IgD-negative memory B cell (primary cell): ENCODE measurements around the gene DOLPP1. TPM values are rescaled to one million over a fixed set of nuclear protein-coding genes. Genes with fewer than 3 reads are reported as not detected.

Experiments used
- H3K27ac Mint-ChIP-seq, 3 donors: one replicate each; pipeline ENCODE4 v1.8.0; 2020 to 2022; ENCODE audit warnings: mild to moderate bottlenecking in 3 of 3, mixed read lengths in 3 of 3, moderate library complexity in 1 of 3
- H3K27me3 Mint-ChIP-seq: one replicate; pipeline ENCODE4 v1.8.0; 2021; ENCODE audit warnings: mixed read lengths
- H3K36me3 Mint-ChIP-seq: one replicate; pipeline ENCODE4 v1.8.0; 2020; ENCODE audit warnings: mild to moderate bottlenecking, mixed read lengths
- H3K4me1 Mint-ChIP-seq, 3 donors: one replicate each; pipeline ENCODE4 v1.8.0; 2020 to 2022; ENCODE audit warnings: mixed read lengths in 3 of 3, mild to moderate bottlenecking in 1 of 3
- H3K4me3 Mint-ChIP-seq, 4 donors: one replicate each; pipeline ENCODE4 v1.8.0; 2020 to 2022; ENCODE audit warnings: mild to moderate bottlenecking in 4 of 4, mixed read lengths in 4 of 4, moderate library complexity in 3 of 4
- H3K9me3 Mint-ChIP-seq, 3 donors: one replicate each; pipeline ENCODE4 v1.8.0; 2020 to 2021; ENCODE audit warnings: mixed read lengths in 3 of 3, mild to moderate bottlenecking in 1 of 3
- polyA plus RNA-seq: library from polyadenylated mRNA; unstranded; fragments of 300-500 nt; fragmentation: Illumina TruSeq; gene quantifications from one replicate; pipeline ENCODE4 v1.2.3, GENCODE V29; 2021

The DOLPP1 gene
- polyA plus RNA-seq, 1 donor from 2014 or later = 7.4 TPM

- no peak overlapping the region for H3K4me3 Mint-ChIP-seq
- peaks cover 2% of the 10 kb centered on the region for H3K36me3 Mint-ChIP-seq
- H3K27me3 Mint-ChIP-seq = no peaks in the 10 kb centered on the region
- H3K9me3 Mint-ChIP-seq = no peaks in the 10 kb centered on the region
- peaks cover 0 to 1% (median 0%) of the 10 kb centered on the region in 3 donors for H3K4me1 Mint-ChIP-seq
- H3K27ac Mint-ChIP-seq = no peak overlapping the region
Measured at GRCh38 chr9:129095908-129096307, 15.0 kb downstream of the DOLPP1 start.

DNA sequence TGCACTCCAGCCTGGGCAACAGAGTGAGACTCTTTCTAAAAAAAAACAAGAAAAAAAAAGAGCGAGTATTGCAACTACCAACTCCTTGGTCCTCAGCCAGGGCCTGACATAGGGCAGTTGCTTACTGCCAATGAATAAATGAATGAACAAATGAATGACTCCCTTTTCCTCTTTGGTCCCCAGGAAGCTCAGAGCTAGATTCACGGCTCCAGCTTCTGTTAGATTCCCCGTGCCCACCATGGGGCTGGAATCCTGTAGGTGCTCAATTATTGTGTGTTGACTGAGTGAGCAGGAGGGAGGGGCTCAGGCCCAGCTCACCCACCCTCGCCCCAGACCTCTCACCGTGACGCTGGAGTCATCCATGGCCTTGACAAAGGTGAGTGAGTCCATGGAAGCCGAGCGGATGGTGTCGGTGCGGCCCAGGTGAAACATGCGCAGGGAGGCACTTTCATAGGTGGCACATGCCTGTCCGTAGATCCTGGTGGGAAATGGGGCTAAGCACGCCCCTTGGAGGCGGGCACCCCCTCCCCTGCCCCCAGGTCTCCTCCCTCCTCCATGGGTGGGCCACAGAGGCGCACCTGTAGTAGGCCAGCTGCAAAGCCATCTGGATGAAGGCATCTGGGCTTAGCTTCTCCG is 16.9 kb downstream of the DOLPP1 start:
- peaks cover 3% of the 10 kb centered on the region for H3K36me3 Mint-ChIP-seq
- no peak overlapping the region for H3K27ac Mint-ChIP-seq
- no peaks in the 10 kb centered on the region for H3K9me3 Mint-ChIP-seq
- peaks cover 3% of the 10 kb centered on the region for H3K27me3 Mint-ChIP-seq
- H3K4me1 Mint-ChIP-seq = peaks cover 0 to 1% (median 0%) of the 10 kb centered on the region in 3 donors
- H3K4me3 Mint-ChIP-seq = no peak overlapping the region

DNA sequence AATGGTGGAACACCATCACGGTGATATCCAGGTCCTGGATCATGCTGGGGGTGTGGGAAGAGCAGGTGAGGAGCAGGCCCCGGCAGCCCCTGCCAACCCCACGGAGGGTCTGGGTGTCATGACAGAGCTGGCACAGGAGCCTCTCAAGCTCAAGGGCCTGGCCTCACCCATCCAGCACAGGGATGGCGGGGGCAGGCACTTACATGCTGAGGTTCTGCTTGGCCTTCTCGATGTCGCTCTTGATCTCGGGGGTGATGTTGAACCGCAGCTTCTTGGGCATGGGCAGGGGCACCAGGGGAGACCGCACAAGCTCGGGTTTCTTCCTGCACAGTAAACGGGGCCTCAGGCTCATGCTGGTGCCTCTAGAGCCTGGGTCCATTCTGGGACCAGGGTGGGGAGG is 17.4 kb downstream of the DOLPP1 start:
- no peak overlapping the region for H3K4me3 Mint-ChIP-seq
- H3K27me3 Mint-ChIP-seq = peaks cover 3% of the 10 kb centered on the region
- H3K36me3 Mint-ChIP-seq = peaks cover 3% of the 10 kb centered on the region
- peaks cover 0 to 1% (median 0%) of the 10 kb centered on the region in 3 donors for H3K4me1 Mint-ChIP-seq
- no peak overlapping the region for H3K27ac Mint-ChIP-seq
- no peaks in the 10 kb centered on the region for H3K9me3 Mint-ChIP-seq

- no peaks in the 10 kb centered on the region for H3K9me3 Mint-ChIP-seq
- no peaks in the 10 kb centered on the region for H3K4me1 Mint-ChIP-seq
- H3K27ac Mint-ChIP-seq = peak overlapping the region in 1 of 3 donors; percentile 62
- H3K4me3 Mint-ChIP-seq = no peak overlapping the region
- peaks cover 3% of the 10 kb centered on the region for H3K36me3 Mint-ChIP-seq
- H3K27me3 Mint-ChIP-seq = peaks cover 3% of the 10 kb centered on the region
Measured at GRCh38 chr9:129100383-129101169, 19.7 kb downstream of the DOLPP1 start.

DNA sequence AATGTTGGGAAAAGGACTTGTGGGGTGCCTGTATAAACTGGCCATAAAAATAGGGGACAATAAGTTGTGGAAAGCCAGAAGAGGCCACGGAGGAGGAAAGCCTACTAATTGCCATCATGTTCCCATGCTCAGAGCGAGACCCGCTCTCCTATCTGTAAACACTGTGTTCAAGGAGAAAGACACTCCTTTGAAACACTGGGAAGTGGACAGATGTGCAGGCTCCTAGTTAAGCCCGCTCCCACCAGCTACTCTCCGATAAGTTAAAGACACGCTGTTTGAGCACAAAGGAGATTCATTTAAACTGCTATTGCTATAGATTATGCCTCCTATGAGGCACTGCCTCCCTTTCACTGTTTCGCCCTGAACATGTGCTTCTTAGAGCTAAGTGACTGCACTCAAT is 20.4 kb downstream of the DOLPP1 start:
- H3K9me3 Mint-ChIP-seq = no peaks in the 10 kb centered on the region

DNA sequence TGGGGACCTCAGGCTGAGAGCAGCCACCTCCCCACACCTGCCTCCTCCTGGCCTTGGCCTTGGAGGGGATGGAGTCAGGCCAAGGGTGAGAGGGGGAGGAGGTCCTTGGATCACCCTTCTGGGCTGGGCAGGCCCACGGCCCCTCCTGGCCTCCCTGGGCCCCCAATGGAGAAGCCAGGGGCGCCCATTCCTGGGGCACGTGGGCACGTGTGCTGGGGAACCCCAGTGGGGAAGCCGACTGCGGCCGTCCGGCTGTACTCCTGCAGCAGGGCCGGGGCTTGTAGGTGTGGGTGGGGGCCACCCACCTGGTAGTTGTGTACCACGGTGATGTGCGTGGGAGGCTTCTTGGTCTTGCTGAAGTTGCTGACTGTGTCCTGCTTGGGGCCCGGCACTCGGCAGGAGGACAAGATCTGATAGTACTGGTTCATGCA is 21.2 kb downstream of the DOLPP1 start:
- H3K27me3 Mint-ChIP-seq = peaks cover 3% of the 10 kb centered on the region

More for the DNA sequence above, 20.4 kb downstream of the DOLPP1 start:
- Mint-ChIP-seq H3K4me1 (no peaks in the 10 kb centered on the region), H3K36me3 (peaks cover 3% of the 10 kb centered on the region), H3K27me3 (peaks cover 3% of the 10 kb centered on the region), H3K4me3 (peak overlapping the region in 2 of 4 donors; percentile 40 to 43), H3K27ac (peak overlapping the region in 1 of 3 donors; percentile 62)

GRCh38 chr9:129102791-129103594 is 22.1 kb downstream of the DOLPP1 start:
- no peaks in the 10 kb centered on the region for H3K9me3 Mint-ChIP-seq
- H3K4me3 Mint-ChIP-seq = no peak overlapping the region
- H3K36me3 Mint-ChIP-seq = peaks cover 1% of the 10 kb centered on the region
- H3K4me1 Mint-ChIP-seq = no peaks in the 10 kb centered on the region
- H3K27me3 Mint-ChIP-seq = peaks cover 3% of the 10 kb centered on the region
- no peak overlapping the region for H3K27ac Mint-ChIP-seq

More for the DNA sequence above, 21.2 kb downstream of the DOLPP1 start:
- H3K36me3 Mint-ChIP-seq = peaks cover 1% of the 10 kb centered on the region
- H3K27ac Mint-ChIP-seq = peak overlapping the region in 1 of 3 donors; percentile 62
- H3K9me3 Mint-ChIP-seq = no peaks in the 10 kb centered on the region
- no peak overlapping the region for H3K4me3 Mint-ChIP-seq
- no peaks in the 10 kb centered on the region for H3K4me1 Mint-ChIP-seq

GRCh38 chr9:129103595-129103965 is 22.7 kb downstream of the DOLPP1 start:
- peaks cover 3% of the 10 kb centered on the region for H3K27me3 Mint-ChIP-seq
- H3K36me3 Mint-ChIP-seq = peaks cover 1% of the 10 kb centered on the region
- no peaks in the 10 kb centered on the region for H3K9me3 Mint-ChIP-seq
- no peak overlapping the region for H3K27ac Mint-ChIP-seq
- no peak overlapping the region for H3K4me3 Mint-ChIP-seq
- no peaks in the 10 kb centered on the region for H3K4me1 Mint-ChIP-seq

DNA sequence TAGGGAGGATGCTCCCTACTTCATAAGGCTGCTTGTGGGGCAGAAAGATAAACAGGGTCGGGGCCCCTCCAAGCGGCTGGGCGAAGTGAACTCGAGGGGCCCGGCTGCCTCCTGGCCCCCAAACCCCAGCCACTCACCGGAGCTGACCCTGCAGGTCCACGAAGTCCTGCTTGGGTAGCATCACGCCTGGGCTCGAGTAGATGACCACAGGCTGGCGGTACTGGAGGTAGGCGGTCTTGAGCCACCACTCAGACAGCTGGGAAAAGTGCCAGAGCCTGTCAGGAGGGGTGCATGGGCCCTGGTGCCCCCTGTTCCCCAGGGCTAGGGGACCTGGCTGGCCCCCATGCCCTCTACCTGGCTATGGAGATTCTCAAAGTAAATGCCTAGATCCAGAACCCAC is 23.1 kb downstream of the DOLPP1 start:
- Mint-ChIP-seq H3K9me3 (no peaks in the 10 kb centered on the region), H3K4me3 (no peak overlapping the region), H3K4me1 (no peaks in the 10 kb centered on the region), H3K36me3 (peaks cover 1% of the 10 kb centered on the region), H3K27me3 (peaks cover 3% of the 10 kb centered on the region), H3K27ac (no peak overlapping the region)

GRCh38 chr9:129105857-129106694 is 25.2 kb downstream of the DOLPP1 start:
- Mint-ChIP-seq H3K27ac (no peak overlapping the region), H3K36me3 (peaks cover under 1% of the 10 kb centered on the region), H3K4me1 (peaks cover 0 to 8% (median 3%) of the 10 kb centered on the region in 3 donors), H3K9me3 (no peaks in the 10 kb centered on the region), H3K27me3 (peaks cover 2% of the 10 kb centered on the region), H3K4me3 (peak overlapping the region in 1 of 4 donors; percentile 29)

GRCh38 chr9:129107651-129108050 is 26.7 kb downstream of the DOLPP1 start:
- Mint-ChIP-seq H3K4me3 (peak overlapping the region in 1 of 4 donors; percentile 69), H3K36me3 (no peaks in the 10 kb centered on the region), H3K27ac (no peak overlapping the region), H3K4me1 (peaks cover 4 to 12% (median 8%) of the 10 kb centered on the region in 3 donors), H3K9me3 (no peaks in the 10 kb centered on the region), H3K27me3 (no peaks in the 10 kb centered on the region)

DNA sequence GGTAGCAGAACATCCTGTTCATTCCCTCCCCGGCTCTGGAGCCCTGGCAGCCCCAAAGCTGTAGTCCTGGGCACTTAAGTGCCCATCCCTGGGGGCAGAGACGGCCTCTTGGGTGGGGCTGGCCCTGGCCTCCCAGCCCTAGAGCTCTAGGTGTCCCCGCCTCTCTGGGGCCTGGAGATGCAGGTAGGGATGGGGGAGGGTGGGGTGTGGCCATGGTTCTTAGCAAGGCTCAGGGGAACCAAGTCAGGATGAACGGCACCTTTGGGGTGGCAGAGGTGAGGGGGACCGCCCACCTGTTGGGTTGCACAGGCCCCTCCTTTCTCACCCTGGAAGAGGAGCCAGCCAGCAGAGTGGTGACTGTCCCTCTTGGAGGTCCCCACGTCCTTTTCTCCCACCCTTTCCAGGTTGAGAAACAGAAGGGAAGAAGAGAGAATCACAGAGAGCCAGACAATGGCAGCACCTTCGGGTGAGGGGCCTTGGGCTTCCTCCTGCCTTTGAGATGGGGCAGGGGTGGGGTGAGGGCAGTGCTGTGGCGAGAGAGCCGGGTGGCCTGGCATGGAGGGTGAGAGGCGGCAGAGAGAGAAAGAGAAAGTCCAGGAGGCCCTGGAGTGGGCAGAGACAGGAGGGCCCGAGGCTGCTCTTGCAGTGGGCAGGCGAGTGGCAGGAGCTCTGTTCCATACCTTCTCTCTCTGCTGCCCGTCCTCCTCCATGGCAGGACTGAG is 27.3 kb downstream of the DOLPP1 start:
- no peaks in the 10 kb centered on the region for H3K9me3 Mint-ChIP-seq
- no peak overlapping the region for H3K27ac Mint-ChIP-seq

GRCh38 chr9:129108805-129109536 is 28.1 kb downstream of the DOLPP1 start:
- H3K36me3 Mint-ChIP-seq = no peaks in the 10 kb centered on the region
- no peaks in the 10 kb centered on the region for H3K9me3 Mint-ChIP-seq
- peak overlapping the region; percentile 63 to 84 (median 78) for H3K4me3 Mint-ChIP-seq
- H3K27ac Mint-ChIP-seq = peak overlapping the region in 1 of 3 donors; percentile 31
- H3K27me3 Mint-ChIP-seq = no peaks in the 10 kb centered on the region
- H3K4me1 Mint-ChIP-seq = peaks cover 4 to 12% (median 12%) of the 10 kb centered on the region in 3 donors

More for the DNA sequence above, 27.3 kb downstream of the DOLPP1 start:
- Mint-ChIP-seq H3K36me3 (no peaks in the 10 kb centered on the region), H3K4me1 (peaks cover 4 to 12% (median 8%) of the 10 kb centered on the region in 3 donors), H3K27me3 (no peaks in the 10 kb centered on the region), H3K4me3 (peak overlapping the region in 1 of 4 donors; percentile 75)
